Trophoblast cell (in vitro differentiated cells and primary cell): ENCODE results near the gene ANO6.

Source experiments
- DNase-seq, 2 donors: peaks; one replicate each; pipeline ENCODE4 v3.0.0-alpha.2; 2016
- H2AFZ ChIP-seq: 2 replicates; pipeline ENCODE4 v1.6.1; 2013; ENCODE audit warnings: low read length, moderate library complexity, mild to moderate bottlenecking; ENCODE audit not compliant: insufficient read depth, poor library complexity
- H2AK5ac ChIP-seq: 2 replicates; pipeline ENCODE4 v1.6.1; 2013; ENCODE audit warnings: mild to moderate bottlenecking, low read length
- H2BK120ac ChIP-seq: 2 replicates; pipeline ENCODE4 v1.6.1; 2013; ENCODE audit warnings: low read length, mild to moderate bottlenecking, moderate library complexity; ENCODE audit not compliant: insufficient read depth, poor library complexity
- H2BK12ac ChIP-seq: 2 replicates; pipeline ENCODE4 v1.6.1; 2013; ENCODE audit warnings: mild to moderate bottlenecking, low read length, moderate library complexity
- H2BK5ac ChIP-seq: 2 replicates; pipeline ENCODE4 v1.6.1; 2013; ENCODE audit warnings: low read length, low read depth, moderate library complexity, mild to moderate bottlenecking; ENCODE audit not compliant: poor library complexity
- H3K14ac ChIP-seq: 2 replicates; pipeline ENCODE4 v1.6.1; 2013; ENCODE audit warnings: mild to moderate bottlenecking, low read length
- H3K18ac ChIP-seq: 2 replicates; pipeline ENCODE4 v1.6.1; 2013; ENCODE audit warnings: mild to moderate bottlenecking, low read length
- H3K23ac ChIP-seq: 2 replicates; pipeline ENCODE4 v1.6.1; 2013; ENCODE audit warnings: low read length
- H3K27ac ChIP-seq: 2 replicates; pipeline ENCODE4 v1.5.1; 2013; ENCODE audit warnings: low read depth, mild to moderate bottlenecking, inconsistent platforms, low read length, moderate library complexity
- H3K27me3 ChIP-seq: 2 replicates; pipeline ENCODE4 v1.6.1; 2013; ENCODE audit warnings: inconsistent platforms, mild to moderate bottlenecking, low read length, moderate library complexity; ENCODE audit not compliant: insufficient read depth
- H3K36me3 ChIP-seq, 2 experiments: 1 replicate in 1 of 2; 2 replicates in 1 of 2; pipeline ENCODE4 v1.6.1; 2013; ENCODE audit warnings: low read length in 2 of 2, mild to moderate bottlenecking in 2 of 2, moderate library complexity in 1 of 2; ENCODE audit not compliant: insufficient read depth in 2 of 2, control insufficient read depth in 1 of 2
- H3K4ac ChIP-seq: 2 replicates; pipeline ENCODE4 v1.6.1; 2013; ENCODE audit warnings: low read depth, mild to moderate bottlenecking, low read length, moderate library complexity
- H3K4me1 ChIP-seq, 2 experiments: 1 replicate in 1 of 2; 2 replicates in 1 of 2; pipeline ENCODE4 v1.6.1; 2013; ENCODE audit warnings: low read length in 2 of 2, mild to moderate bottlenecking in 2 of 2, moderate library complexity in 1 of 2; ENCODE audit not compliant: insufficient read depth in 2 of 2, control insufficient read depth in 1 of 2
- H3K4me2 ChIP-seq: 2 replicates; pipeline ENCODE4 v1.6.1; 2013; ENCODE audit warnings: inconsistent platforms, mild to moderate bottlenecking, low read length, moderate library complexity
- H3K4me3 ChIP-seq: 2 replicates; pipeline ENCODE4 v1.5.1; 2013; ENCODE audit warnings: mild to moderate bottlenecking, low read depth, low read length, inconsistent platforms
- H3K79me1 ChIP-seq: one replicate; pipeline ENCODE4 v1.6.1; 2013; ENCODE audit warnings: low read length
- H3K79me2 ChIP-seq: 2 replicates; pipeline ENCODE4 v1.6.1; 2013; ENCODE audit warnings: low read length, mild to moderate bottlenecking; ENCODE audit not compliant: control insufficient read depth, insufficient read depth, poor library complexity
- H3K9ac ChIP-seq: 2 replicates; pipeline ENCODE4 v1.6.1; 2013; ENCODE audit warnings: mild to moderate bottlenecking, low read length
- H3K9me3 ChIP-seq: 2 replicates; pipeline ENCODE4 v1.6.1; 2013; ENCODE audit warnings: low read depth, mild to moderate bottlenecking, control low read depth, inconsistent platforms, low read length; ENCODE audit not compliant: insufficient read depth
- H4K12ac ChIP-seq: 2 replicates; pipeline ENCODE4 v1.6.1; 2013; ENCODE audit warnings: low read depth, mild to moderate bottlenecking, low read length, moderate library complexity
- H4K8ac ChIP-seq: 2 replicates; pipeline ENCODE4 v1.6.1; 2013; ENCODE audit warnings: low read depth, mild to moderate bottlenecking, low read length, moderate library complexity
- H4K91ac ChIP-seq: one replicate; pipeline ENCODE4 v1.6.1; 2013; ENCODE audit warnings: low read depth, mild to moderate bottlenecking, low read length, moderate library complexity
- WGBS: extraction: QIAGEN DNeasy Blood & Tissue Kit; methylation state at CpG from one replicate; pipeline ENCODE4 v1.1.7; 2013; ENCODE audit warnings: missing lambda C conversion rate; ENCODE audit not compliant: insufficient read length, insufficient coverage; ENCODE audit errors: extremely low coverage; 5-methylcytosine and 5-hydroxymethylcytosine counted together

ANO6 gene

GRCh38 chr12:45342171-45342570 lies 126.3 kb downstream of the ANO6 start:
- H4K8ac ChIP-seq = no peak overlapping the region
- H4K12ac ChIP-seq = no peak overlapping the region
- H3K23ac ChIP-seq = no peak overlapping the region
- H3K4me2 ChIP-seq = no peak overlapping the region
- no CpG with 5 or more reads among the region's 3 CpGs for WGBS
- no peaks in the 10 kb centered on the region for H3K27me3 ChIP-seq
- no peak overlapping the region for H2BK12ac ChIP-seq
- no peak overlapping the region for H2BK120ac ChIP-seq
- no peak overlapping the region for H2AFZ ChIP-seq
- H3K18ac ChIP-seq = no peak overlapping the region
- H2AK5ac ChIP-seq = no peak overlapping the region
- H3K14ac ChIP-seq = no peak overlapping the region
- no peak overlapping the region for H4K91ac ChIP-seq
- peak; percentile 75 to 89 for DNase-seq
- peaks cover 5% of the 10 kb centered on the region for H3K79me1 ChIP-seq
- H3K9me3 ChIP-seq = no peaks in the 10 kb centered on the region
- H3K36me3 ChIP-seq = peaks cover 0 to 3% of the 10 kb centered on the region in 2 experiments
- no peak overlapping the region for H3K27ac ChIP-seq
- no peak overlapping the region for H2BK5ac ChIP-seq
- H3K4ac ChIP-seq = no peak overlapping the region
- peaks cover 9 to 19% of the 10 kb centered on the region in 2 experiments for H3K4me1 ChIP-seq
- H3K79me2 ChIP-seq = no peaks in the 10 kb centered on the region
- H3K9ac ChIP-seq = no peak overlapping the region
- H3K4me3 ChIP-seq = no peak overlapping the region

DNA sequence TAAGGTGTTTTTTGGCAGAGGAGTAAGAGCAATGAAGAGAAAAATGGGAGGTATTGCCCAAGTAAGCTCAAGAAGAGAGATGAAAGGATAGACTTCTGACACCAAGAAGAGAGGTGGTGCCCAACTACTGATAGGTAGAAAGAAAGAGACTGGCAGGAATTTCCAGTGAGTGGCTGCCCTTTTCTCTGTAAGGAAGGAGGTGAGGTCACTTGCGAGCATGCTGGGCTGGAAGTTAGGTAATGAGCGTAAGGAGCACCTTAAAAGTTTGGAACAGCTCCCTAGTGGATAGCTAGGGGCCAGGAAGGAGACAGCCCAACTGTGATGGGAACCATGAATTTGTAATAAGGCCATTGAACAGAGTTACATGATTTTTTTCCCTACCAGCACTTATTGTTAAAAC lies 127.0 kb downstream of the ANO6 start:
- peak overlapping the region; percentile 82 for H2AK5ac ChIP-seq
- peak; percentile 25 to 55 for DNase-seq
- no peak overlapping the region for H3K23ac ChIP-seq
- H2AFZ ChIP-seq = no peak overlapping the region
- peaks cover 5% of the 10 kb centered on the region for H3K79me1 ChIP-seq
- H2BK5ac ChIP-seq = peak overlapping the region; percentile 45
- H4K91ac ChIP-seq = no peak overlapping the region
- H2BK120ac ChIP-seq = peak overlapping the region; percentile 78
- H3K4me2 ChIP-seq = no peak overlapping the region
- H3K27ac ChIP-seq = peak overlapping the region; percentile 82
- H4K12ac ChIP-seq = no peak overlapping the region
- H4K8ac ChIP-seq = no peak overlapping the region
- H3K36me3 ChIP-seq = peaks cover 0 to 3% of the 10 kb centered on the region in 2 experiments
- H3K79me2 ChIP-seq = no peaks in the 10 kb centered on the region
- H3K9me3 ChIP-seq = no peaks in the 10 kb centered on the region
- H3K27me3 ChIP-seq = no peaks in the 10 kb centered on the region
- peak overlapping the region; percentile 24 for H3K4ac ChIP-seq
- peak overlapping the region; percentile 61 for H3K14ac ChIP-seq
- H3K9ac ChIP-seq = no peak overlapping the region
- H3K18ac ChIP-seq = peak overlapping the region; percentile 56
- H2BK12ac ChIP-seq = peak overlapping the region; percentile 77
- no CpG with 5 or more reads among the region's 2 CpGs for WGBS
- no peak overlapping the region for H3K4me3 ChIP-seq
- peaks cover 9 to 18% of the 10 kb centered on the region in 2 experiments for H3K4me1 ChIP-seq

DNA sequence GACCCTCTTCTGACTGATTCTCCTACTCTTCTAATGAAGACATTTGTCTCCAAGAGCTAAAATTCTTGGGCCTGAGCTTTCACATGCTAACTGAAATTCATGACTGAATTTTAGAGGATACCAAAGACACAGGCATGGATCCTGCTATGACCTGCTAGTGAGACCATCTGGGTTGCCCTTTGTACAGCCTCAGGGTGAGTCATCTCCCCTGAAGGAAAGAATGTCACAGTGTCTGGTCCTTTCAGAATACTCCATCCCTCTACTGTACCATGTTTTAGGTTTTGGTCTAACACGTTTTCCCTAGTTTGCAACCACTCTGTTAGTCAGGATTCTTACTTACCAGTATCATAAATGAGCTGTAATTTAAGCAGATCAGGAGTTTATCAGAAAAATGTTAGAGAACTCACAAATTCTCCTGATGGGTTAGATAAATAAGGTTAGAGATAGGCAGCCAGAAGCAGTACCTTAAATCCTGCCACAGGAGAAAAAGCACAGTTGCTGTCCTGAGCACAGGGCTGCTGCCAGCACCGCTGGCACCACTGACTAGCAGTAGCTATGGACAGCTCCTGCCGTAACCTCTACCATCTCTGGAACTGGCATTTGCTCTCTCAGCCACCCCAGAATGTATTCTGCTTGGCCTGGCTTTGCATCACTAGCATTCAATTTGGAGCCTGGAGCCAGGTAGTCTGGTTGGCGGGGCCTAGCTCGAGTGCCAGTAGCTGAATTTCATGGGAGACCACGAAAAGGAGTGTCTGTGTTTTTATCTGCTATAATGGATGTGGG lies 127.6 kb downstream of the ANO6 start:
- no peaks in the 10 kb centered on the region for H3K79me2 ChIP-seq
- peak overlapping the region; percentile 82 for H3K27ac ChIP-seq
- no peak overlapping the region for H4K12ac ChIP-seq
- no peaks in the 10 kb centered on the region for H3K9me3 ChIP-seq
- no peak overlapping the region for H3K9ac ChIP-seq
- no peak overlapping the region for H4K8ac ChIP-seq
- peak overlapping the region; percentile 39 for H4K91ac ChIP-seq
- H3K14ac ChIP-seq = peak overlapping the region; percentile 9
- peak; percentile 70 to 90 for DNase-seq
- peaks cover 0 to 5% of the 10 kb centered on the region in 2 experiments for H3K36me3 ChIP-seq
- no peak overlapping the region for H3K4me3 ChIP-seq
- H3K4me1 ChIP-seq = peaks cover 9 to 18% of the 10 kb centered on the region in 2 experiments
- no peak overlapping the region for H2AK5ac ChIP-seq
- peak overlapping the region; percentile 13 for H2BK120ac ChIP-seq
- no peak overlapping the region for H3K23ac ChIP-seq
- H3K4ac ChIP-seq = peak overlapping the region; percentile 29
- no peak overlapping the region for H2AFZ ChIP-seq
- H3K27me3 ChIP-seq = no peaks in the 10 kb centered on the region
- H3K79me1 ChIP-seq = peaks cover 5% of the 10 kb centered on the region
- WGBS = no CpG with 5 or more reads among the region's 6 CpGs
- no peak overlapping the region for H3K4me2 ChIP-seq
- H2BK12ac ChIP-seq = no peak overlapping the region
- peak overlapping the region; percentile 35 for H3K18ac ChIP-seq
- H2BK5ac ChIP-seq = peak overlapping the region; percentile 70

GRCh38 chr12:45348311-45348710 lies 132.4 kb downstream of the ANO6 start:
- Histone ChIP-seq H3K4me1 (peaks cover 3 to 7% of the 10 kb centered on the region in 2 experiments), H2AFZ (no peak overlapping the region), H3K4me3 (no peak overlapping the region), H3K23ac (no peak overlapping the region), H3K79me2 (no peaks in the 10 kb centered on the region), H3K4ac (no peak overlapping the region), H3K79me1 (peaks cover 3% of the 10 kb centered on the region), H3K27ac (no peak overlapping the region), H2BK5ac (no peak overlapping the region), H2AK5ac (no peak overlapping the region), H2BK12ac (no peak overlapping the region), H4K91ac (no peak overlapping the region), H4K12ac (no peak overlapping the region), H2BK120ac (no peak overlapping the region), H3K4me2 (no peak overlapping the region), H3K27me3 (no peaks in the 10 kb centered on the region), H3K14ac (no peak overlapping the region), H4K8ac (no peak overlapping the region), H3K9ac (no peak overlapping the region), H3K18ac (no peak overlapping the region), H3K36me3 (peaks cover 9 to 24% of the 10 kb centered on the region in 2 experiments), H3K9me3 (peaks cover 3% of the 10 kb centered on the region)
- DNase-seq = no peak
- WGBS = no CpG with 5 or more reads among the region's 2 CpGs
